Neural crest cell (in vitro differentiated cells): ENCODE data around the gene APCDD1. TPM values are rescaled to one million over a fixed set of nuclear protein-coding genes. Genes with fewer than 3 reads are reported as not detected.

Experiments
- DNase-seq: peaks from one replicate; pipeline ENCODE4 v3.0.0; 2021; ENCODE audit warnings: low read depth, mixed read lengths, low spot score
- H3K27ac Mint-ChIP-seq: one replicate; pipeline ENCODE4 v1.8.0; 2021; ENCODE audit warnings: mild to moderate bottlenecking, mixed read lengths; ENCODE audit not compliant: unreplicated experiment
- H3K27me3 Mint-ChIP-seq: 2 replicates; pipeline ENCODE4 v1.8.0; 2021; ENCODE audit warnings: low read depth, mild to moderate bottlenecking, mixed read lengths
- H3K36me3 Mint-ChIP-seq: 2 replicates; pipeline ENCODE4 v1.8.0; 2021; ENCODE audit warnings: low read depth, mild to moderate bottlenecking, mixed read lengths
- H3K4me1 Mint-ChIP-seq: 2 replicates; pipeline ENCODE4 v1.8.0; 2021; ENCODE audit warnings: mixed read lengths
- H3K4me3 Mint-ChIP-seq: one replicate; pipeline ENCODE4 v1.8.0; 2021; ENCODE audit warnings: mild to moderate bottlenecking, mixed read lengths
- H3K9me3 Mint-ChIP-seq: 2 replicates; pipeline ENCODE4 v1.8.0; 2021; ENCODE audit warnings: mixed read lengths
- total RNA-seq: library from RNA; stranded (reverse); gene quantifications from 2 replicates; pipeline ENCODE4 v1.2.1, GENCODE V29; 2021
- TF ChIP-seq, protein P1 (sequence below): fragments of 200-600 bp; sonication (generic); conservative IDR thresholded peaks from 2 replicates; pipeline ENCODE4 v1.5.0; 2021; ENCODE audit warnings: antibody characterized with exemption, mild to moderate bottlenecking

The APCDD1 gene
- total RNA-seq, 1 donor from 2014 or later: 51.9 TPM

DNA sequence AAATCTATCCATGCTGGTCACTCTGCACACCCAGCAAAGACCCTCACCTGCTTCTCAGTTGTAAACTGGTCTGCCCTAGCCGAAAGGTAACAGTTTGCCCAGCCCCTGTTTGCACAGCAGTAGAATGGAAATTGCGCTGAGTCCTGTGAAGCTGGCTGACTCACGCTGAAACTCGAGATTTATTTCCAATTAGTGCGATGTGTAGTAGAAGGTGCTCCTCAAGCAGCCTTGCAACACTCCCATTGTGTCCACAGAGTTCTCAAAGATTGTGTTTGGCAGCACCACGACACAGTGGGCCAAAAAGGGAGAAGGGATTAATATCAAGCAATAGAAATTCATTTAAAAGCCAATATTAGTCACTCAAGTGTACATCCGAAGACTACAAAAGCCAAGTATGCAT lies 21.7 kb upstream of the APCDD1 start:
- H3K9me3 Mint-ChIP-seq: no peaks in the 10 kb centered on the region
- H3K4me3 Mint-ChIP-seq: no peak overlapping the region
- peaks cover 5% of the 10 kb centered on the region for H3K4me1 Mint-ChIP-seq
- H3K36me3 Mint-ChIP-seq: no peaks in the 10 kb centered on the region
- H3K27me3 Mint-ChIP-seq: no peaks in the 10 kb centered on the region
- DNase-seq: no peak
- TF ChIP-seq, protein P1, sequence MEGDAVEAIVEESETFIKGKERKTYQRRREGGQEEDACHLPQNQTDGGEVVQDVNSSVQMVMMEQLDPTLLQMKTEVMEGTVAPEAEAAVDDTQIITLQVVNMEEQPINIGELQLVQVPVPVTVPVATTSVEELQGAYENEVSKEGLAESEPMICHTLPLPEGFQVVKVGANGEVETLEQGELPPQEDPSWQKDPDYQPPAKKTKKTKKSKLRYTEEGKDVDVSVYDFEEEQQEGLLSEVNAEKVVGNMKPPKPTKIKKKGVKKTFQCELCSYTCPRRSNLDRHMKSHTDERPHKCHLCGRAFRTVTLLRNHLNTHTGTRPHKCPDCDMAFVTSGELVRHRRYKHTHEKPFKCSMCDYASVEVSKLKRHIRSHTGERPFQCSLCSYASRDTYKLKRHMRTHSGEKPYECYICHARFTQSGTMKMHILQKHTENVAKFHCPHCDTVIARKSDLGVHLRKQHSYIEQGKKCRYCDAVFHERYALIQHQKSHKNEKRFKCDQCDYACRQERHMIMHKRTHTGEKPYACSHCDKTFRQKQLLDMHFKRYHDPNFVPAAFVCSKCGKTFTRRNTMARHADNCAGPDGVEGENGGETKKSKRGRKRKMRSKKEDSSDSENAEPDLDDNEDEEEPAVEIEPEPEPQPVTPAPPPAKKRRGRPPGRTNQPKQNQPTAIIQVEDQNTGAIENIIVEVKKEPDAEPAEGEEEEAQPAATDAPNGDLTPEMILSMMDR: no peak
- H3K27ac Mint-ChIP-seq: peak overlapping the region; percentile 12

GRCh38 chr18:10436160-10436559 lies 18.3 kb upstream of the APCDD1 start:
- Mint-ChIP-seq H3K27me3 (no peaks in the 10 kb centered on the region), H3K9me3 (no peaks in the 10 kb centered on the region), H3K27ac (no peak overlapping the region), H3K36me3 (no peaks in the 10 kb centered on the region), H3K4me1 (no peaks in the 10 kb centered on the region), H3K4me3 (no peak overlapping the region)
- TF ChIP-seq, protein P1: no peak
- no peak for DNase-seq

DNA sequence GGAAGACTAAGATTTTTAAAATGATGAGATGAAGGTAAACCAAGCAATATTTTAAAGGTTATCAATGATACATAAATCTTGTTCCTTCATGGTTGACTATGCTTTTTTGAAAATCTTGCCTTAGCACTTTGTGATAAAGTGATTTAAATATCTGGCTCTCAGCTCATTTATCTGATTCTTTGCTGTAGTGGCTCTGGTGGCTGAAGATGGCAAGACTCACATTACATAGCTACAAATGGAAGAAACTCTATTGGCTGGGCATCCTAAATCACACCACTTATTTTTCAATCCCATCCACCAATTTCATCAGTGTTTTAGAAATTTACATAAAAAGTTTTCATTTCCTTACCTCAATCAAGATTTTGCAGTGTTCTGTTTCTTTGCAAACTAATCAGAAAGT lies 16.6 kb upstream of the APCDD1 start:
- H3K27me3 Mint-ChIP-seq: no peaks in the 10 kb centered on the region
- H3K27ac Mint-ChIP-seq: no peak overlapping the region
- no peak for DNase-seq

GRCh38 chr18:10439898-10440297 lies 14.5 kb upstream of the APCDD1 start:
- no peaks in the 10 kb centered on the region for H3K27me3 Mint-ChIP-seq
- H3K4me3 Mint-ChIP-seq: no peak overlapping the region
- peaks cover 30% of the 10 kb centered on the region for H3K4me1 Mint-ChIP-seq
- no peak overlapping the region for H3K27ac Mint-ChIP-seq
- DNase-seq: no peak
- H3K9me3 Mint-ChIP-seq: no peaks in the 10 kb centered on the region
- H3K36me3 Mint-ChIP-seq: no peaks in the 10 kb centered on the region
- TF ChIP-seq, protein P1: no peak

More for the DNA sequence above, 16.6 kb upstream of the APCDD1 start:
- H3K4me3 Mint-ChIP-seq: no peak overlapping the region
- TF ChIP-seq, protein P1: peak; percentile 68
- no peaks in the 10 kb centered on the region for H3K9me3 Mint-ChIP-seq
- H3K4me1 Mint-ChIP-seq: peaks cover 10% of the 10 kb centered on the region
- no peaks in the 10 kb centered on the region for H3K36me3 Mint-ChIP-seq

GRCh38 chr18:10440884-10441283 lies 13.6 kb upstream of the APCDD1 start:
- Mint-ChIP-seq H3K27ac (no peak overlapping the region), H3K4me3 (no peak overlapping the region), H3K4me1 (peaks cover 30% of the 10 kb centered on the region), H3K27me3 (no peaks in the 10 kb centered on the region), H3K9me3 (no peaks in the 10 kb centered on the region), H3K36me3 (no peaks in the 10 kb centered on the region)
- TF ChIP-seq, protein P1: no peak
- DNase-seq: no peak

GRCh38 chr18:10441472-10441871 lies 13.0 kb upstream of the APCDD1 start:
- H3K27me3 Mint-ChIP-seq: no peaks in the 10 kb centered on the region
- no peak overlapping the region for H3K4me3 Mint-ChIP-seq
- peaks cover 30% of the 10 kb centered on the region for H3K4me1 Mint-ChIP-seq
- TF ChIP-seq, protein P1: no peak
- no peak overlapping the region for H3K27ac Mint-ChIP-seq
- no peak for DNase-seq
- H3K36me3 Mint-ChIP-seq: no peaks in the 10 kb centered on the region
- no peaks in the 10 kb centered on the region for H3K9me3 Mint-ChIP-seq
